ENCODE results near the gene REPIN1.

The REPIN1 gene

GRCh38 chr7:150412518-150413488 is 44.2 kb downstream of the REPIN1 start:
- Histone ChIP-seq H3K9ac (ENCODE audit: low read length) (no peak overlapping the region), H3K9me3 (ENCODE audit: insufficient read depth, low read length) (no peaks in the 10 kb centered on the region), H3K36me3 (replicated peaks; ENCODE audit: low read depth, low read length) (peaks cover 34% of the 10 kb centered on the region), H3K79me2 (ENCODE audit: low read length) (peaks cover 4% of the 10 kb centered on the region; the same call in 1 of the 2 replicates), H4K20me1 (ENCODE audit: insufficient read depth, low read length) (no peaks in the 10 kb centered on the region), H2AFZ (ENCODE audit: low read depth, low read length) (no peak overlapping the region), H3K4me3 (ENCODE audit: low read length) (no peak overlapping the region), H3K4me1 (ENCODE audit: low read length) (peaks cover 43% of the 10 kb centered on the region), H3K4me2 (ENCODE audit: low read length) (no peak overlapping the region), H3K27me3 (ENCODE audit: low read depth, low read length) (no peaks in the 10 kb centered on the region), H3K27ac (ENCODE audit: low read length) (no peak overlapping the region)
- no peak for TF ChIP-seq CTCF (IDR thresholded peaks at IDR 0.05; ENCODE audit: low read depth, low read length)
- TF ChIP-seq EZH2phosphoT487 (IDR thresholded peaks at IDR 0.05; ENCODE audit: low read depth) = no peak

DNA sequence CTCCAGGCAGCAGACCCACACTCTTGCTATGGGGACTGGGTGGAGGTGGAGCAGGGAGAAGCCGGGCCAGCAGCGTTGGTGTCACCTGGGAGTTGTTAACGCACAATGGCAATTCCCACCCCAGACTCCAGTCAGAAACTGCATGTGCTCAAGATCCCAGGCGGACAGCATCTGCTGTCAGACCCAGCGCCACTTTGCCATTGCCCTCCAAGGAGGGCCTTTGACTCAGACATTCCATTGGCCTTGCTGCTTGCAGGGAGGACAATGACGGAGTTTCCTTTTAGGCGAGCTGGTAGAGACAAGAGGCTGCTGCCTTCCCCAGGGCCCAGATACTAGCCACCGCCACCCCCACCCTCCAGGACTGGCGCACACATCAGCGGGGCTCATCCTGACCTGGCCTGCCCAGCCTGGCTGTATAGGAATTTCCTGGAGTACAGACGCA is 45.0 kb downstream of the REPIN1 start:
- Histone ChIP-seq H3K79me2 (ENCODE audit: low read length) (no peaks in the 10 kb centered on the region), H3K9ac (ENCODE audit: low read length) (no peak overlapping the region), H3K4me1 (ENCODE audit: low read length) (peaks cover 35% of the 10 kb centered on the region), H3K4me3 (ENCODE audit: low read length) (no peak overlapping the region), H3K4me2 (ENCODE audit: low read length) (no peak overlapping the region), H3K27ac (ENCODE audit: low read length) (no peak overlapping the region), H3K9me3 (ENCODE audit: insufficient read depth, low read length) (no peaks in the 10 kb centered on the region), H3K27me3 (ENCODE audit: low read depth, low read length) (no peaks in the 10 kb centered on the region), H2AFZ (ENCODE audit: low read depth, low read length) (no peak overlapping the region), H3K36me3 (replicated peaks; ENCODE audit: low read depth, low read length) (peaks cover 30% of the 10 kb centered on the region), H4K20me1 (ENCODE audit: insufficient read depth, low read length) (no peaks in the 10 kb centered on the region)
- TF ChIP-seq EZH2phosphoT487 (IDR thresholded peaks at IDR 0.05; ENCODE audit: low read depth) = no peak
- TF ChIP-seq CTCF (IDR thresholded peaks at IDR 0.05; ENCODE audit: low read depth, low read length) = no peak

DNA sequence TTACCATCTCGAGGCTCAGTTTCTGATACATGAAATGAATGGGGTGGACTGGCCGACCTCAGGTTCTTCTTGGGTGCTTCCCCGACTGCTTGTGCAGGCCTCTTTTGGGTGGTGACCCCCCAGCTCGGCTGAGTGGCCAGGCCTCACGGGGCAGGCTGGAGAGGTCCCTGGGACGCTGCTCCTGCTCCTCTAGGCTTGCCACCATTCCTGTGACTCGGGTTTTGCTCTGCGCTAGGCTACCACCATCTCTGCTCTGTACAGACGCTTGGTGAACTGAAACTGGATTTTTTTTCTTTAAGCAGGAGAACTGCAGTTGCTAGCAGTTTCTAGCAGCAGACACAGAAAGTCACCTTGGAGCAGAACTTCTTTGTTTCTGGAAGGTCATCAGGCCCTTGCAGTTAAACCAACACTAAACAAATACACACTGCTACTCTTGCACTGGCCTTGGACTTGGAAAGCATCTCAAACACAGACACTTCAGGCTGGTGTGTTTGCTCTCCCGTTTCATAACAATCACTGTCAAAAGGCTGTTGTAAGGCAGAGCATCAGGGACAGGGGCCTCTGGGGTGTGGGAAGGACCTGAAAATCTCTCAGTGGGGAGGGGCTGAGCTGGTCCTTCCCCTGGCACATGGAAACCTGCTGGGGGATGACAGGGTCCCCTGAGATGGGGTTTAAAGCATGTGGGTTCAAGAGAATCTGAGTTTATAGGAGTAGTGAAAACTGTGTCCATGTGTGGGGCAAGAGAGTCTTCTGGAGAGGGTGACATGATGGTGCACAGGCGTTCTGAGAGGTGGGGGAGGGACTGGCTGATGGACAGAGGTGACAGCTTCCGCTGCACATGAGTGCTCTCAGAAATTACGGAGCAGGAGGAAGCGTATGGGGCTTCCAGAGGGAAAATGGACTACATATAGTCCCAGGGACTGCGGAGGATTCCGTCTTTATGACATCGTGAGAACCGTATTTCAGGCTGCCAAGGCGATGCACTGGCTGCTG is 46.8 kb downstream of the REPIN1 start:
- TF ChIP-seq EZH2phosphoT487 (IDR thresholded peaks at IDR 0.05; ENCODE audit: low read depth) (no peak), CTCF (IDR thresholded peaks at IDR 0.05; ENCODE audit: low read depth, low read length) (no peak)
- H3K9me3 ChIP-seq (ENCODE audit: insufficient read depth, low read length) = no peaks in the 10 kb centered on the region
- H3K27ac ChIP-seq (ENCODE audit: low read length) = peak overlapping the region; percentile 48
- H2AFZ ChIP-seq (ENCODE audit: low read depth, low read length) = 0 out of 2 replicates have a peak overlapping the region, but pooled peaks have one; percentile 17
- H3K4me1 ChIP-seq (ENCODE audit: low read length) = peaks cover 22% of the 10 kb centered on the region
- no peaks in the 10 kb centered on the region for H3K27me3 ChIP-seq (ENCODE audit: low read depth, low read length)
- H3K36me3 ChIP-seq (replicated peaks; ENCODE audit: low read depth, low read length) = peaks cover 20% of the 10 kb centered on the region
- H4K20me1 ChIP-seq (ENCODE audit: insufficient read depth, low read length) = no peaks in the 10 kb centered on the region
- peak overlapping the region; percentile 13; the same call in 1 of the 2 replicates for H3K9ac ChIP-seq (ENCODE audit: low read length)
- H3K4me3 ChIP-seq (ENCODE audit: low read length) = 0 out of 2 replicates have a peak overlapping the region, but pooled peaks have one; percentile 9
- no peaks in the 10 kb centered on the region for H3K79me2 ChIP-seq (ENCODE audit: low read length)
- peak overlapping the region; percentile 55 for H3K4me2 ChIP-seq (ENCODE audit: low read length)

All from OCI-LY3 (cell line).